Measurements from ENCODE around the gene GP1BB. TPM values are rescaled to one million over a fixed set of nuclear protein-coding genes. Genes with fewer than 3 reads are reported as not detected.

GP1BB gene
- total and polyA plus RNA-seq, 2 experiments from 2014 or later: 80.9 to 89.4 TPM

DNA sequence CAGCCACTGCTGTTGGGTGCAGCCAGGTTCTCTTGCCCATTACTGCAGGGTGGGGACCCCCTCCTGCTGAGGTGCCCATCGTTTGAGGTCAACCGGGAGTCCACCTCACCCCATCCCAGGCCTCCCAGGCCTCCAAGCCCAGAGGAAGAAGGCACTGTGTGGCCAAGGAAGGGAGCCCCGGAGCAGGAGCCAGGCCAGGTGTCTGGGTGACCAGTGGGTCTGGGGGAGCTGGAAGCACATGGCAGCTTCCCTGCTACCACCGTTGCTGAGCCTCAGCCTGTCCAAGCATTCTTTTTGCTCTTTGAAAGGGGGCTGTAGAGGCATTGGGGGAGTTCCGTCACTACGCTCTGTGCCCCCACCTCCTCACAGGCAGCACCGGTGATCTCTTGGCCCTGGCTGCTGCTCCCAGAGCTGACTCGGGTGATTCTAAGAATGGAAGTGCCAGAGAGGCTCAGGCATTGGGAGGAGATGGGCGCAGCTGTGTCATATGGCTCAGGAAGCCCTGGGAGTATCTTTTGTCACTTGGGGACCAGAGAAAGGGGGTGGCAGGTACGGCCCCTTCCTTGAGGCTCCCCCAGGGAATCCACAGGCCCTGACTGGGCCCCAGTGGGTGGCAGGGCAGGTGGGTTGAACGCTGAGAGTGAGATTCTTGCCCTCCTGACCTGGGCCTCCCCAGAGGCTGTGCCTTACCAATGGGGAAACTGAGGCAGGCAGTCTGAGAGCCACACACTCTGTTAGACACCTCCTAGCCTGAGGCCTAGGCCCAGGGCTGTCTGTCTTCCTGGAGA is 7.1 kb upstream of the GP1BB start:
- H3K27ac ChIP-seq: no peak overlapping the region
- H3K9me3 ChIP-seq (ENCODE audit: low read depth): no peaks in the 10 kb centered on the region
- DNase-seq (ENCODE audit: low read depth in 1 of 2, low spot score in 1 of 2): no peak
- TF ChIP-seq, protein P1, sequence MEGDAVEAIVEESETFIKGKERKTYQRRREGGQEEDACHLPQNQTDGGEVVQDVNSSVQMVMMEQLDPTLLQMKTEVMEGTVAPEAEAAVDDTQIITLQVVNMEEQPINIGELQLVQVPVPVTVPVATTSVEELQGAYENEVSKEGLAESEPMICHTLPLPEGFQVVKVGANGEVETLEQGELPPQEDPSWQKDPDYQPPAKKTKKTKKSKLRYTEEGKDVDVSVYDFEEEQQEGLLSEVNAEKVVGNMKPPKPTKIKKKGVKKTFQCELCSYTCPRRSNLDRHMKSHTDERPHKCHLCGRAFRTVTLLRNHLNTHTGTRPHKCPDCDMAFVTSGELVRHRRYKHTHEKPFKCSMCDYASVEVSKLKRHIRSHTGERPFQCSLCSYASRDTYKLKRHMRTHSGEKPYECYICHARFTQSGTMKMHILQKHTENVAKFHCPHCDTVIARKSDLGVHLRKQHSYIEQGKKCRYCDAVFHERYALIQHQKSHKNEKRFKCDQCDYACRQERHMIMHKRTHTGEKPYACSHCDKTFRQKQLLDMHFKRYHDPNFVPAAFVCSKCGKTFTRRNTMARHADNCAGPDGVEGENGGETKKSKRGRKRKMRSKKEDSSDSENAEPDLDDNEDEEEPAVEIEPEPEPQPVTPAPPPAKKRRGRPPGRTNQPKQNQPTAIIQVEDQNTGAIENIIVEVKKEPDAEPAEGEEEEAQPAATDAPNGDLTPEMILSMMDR (IDR thresholded peaks at IDR 0.05; ENCODE audit: low read depth, low read length): no peak
- no peaks in the 10 kb centered on the region for H3K36me3 ChIP-seq
- H3K4me1 ChIP-seq (ENCODE audit: low read depth): peaks cover 10% of the 10 kb centered on the region
- no peak overlapping the region for H3K4me3 ChIP-seq
- H3K27me3 ChIP-seq: peaks cover 55% of the 10 kb centered on the region

DNA sequence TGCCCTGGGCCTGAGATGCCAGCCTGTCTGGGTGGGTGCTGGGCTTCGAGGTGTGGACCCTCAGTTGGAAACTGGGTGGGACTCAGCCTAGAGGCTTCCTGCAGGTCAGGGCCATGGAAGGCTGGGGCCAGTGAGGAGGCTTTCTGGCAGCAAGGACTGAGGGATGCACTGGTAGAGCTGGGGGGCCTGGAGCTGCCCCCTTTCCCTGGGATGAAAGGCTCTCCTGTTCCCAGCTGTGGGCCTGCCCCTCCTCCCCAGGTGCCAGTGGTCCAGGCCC is 6.6 kb upstream of the GP1BB start:
- TF ChIP-seq, protein P1 (IDR thresholded peaks at IDR 0.05; ENCODE audit: low read depth, low read length): no peak
- Histone ChIP-seq H3K36me3 (no peaks in the 10 kb centered on the region), H3K4me3 (no peak overlapping the region), H3K4me1 (ENCODE audit: low read depth) (peaks cover 15% of the 10 kb centered on the region), H3K27ac (no peak overlapping the region), H3K9me3 (ENCODE audit: low read depth) (no peaks in the 10 kb centered on the region), H3K27me3 (peaks cover 54% of the 10 kb centered on the region)
- no peak for DNase-seq (ENCODE audit: low read depth in 1 of 2, low spot score in 1 of 2)

DNA sequence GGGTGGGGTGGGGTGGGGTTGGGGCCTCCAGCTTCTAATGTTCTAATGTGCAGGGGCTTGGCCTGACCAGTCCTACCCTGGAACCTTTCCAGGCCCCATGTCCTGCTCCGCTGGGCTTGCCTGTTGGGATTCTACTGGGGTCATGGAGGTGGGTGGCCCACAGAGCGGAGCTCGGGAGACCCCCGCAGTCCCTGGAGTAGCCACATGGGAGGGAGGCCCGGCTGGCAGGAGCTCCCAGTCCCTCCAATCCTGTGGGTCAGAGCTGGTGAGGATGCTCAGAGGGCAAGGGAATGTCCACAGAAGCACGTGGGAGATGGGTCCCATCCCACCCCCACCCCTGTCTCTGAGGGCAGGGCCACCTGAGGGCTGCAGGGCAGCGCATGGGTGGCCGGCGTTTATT is 6.2 kb upstream of the GP1BB start:
- no peak overlapping the region for H3K4me3 ChIP-seq
- peaks cover 19% of the 10 kb centered on the region for H3K4me1 ChIP-seq (ENCODE audit: low read depth)
- no peaks in the 10 kb centered on the region for H3K9me3 ChIP-seq (ENCODE audit: low read depth)
- no peak for DNase-seq (ENCODE audit: low read depth in 1 of 2, low spot score in 1 of 2)
- H3K36me3 ChIP-seq: no peaks in the 10 kb centered on the region
- TF ChIP-seq, protein P1 (IDR thresholded peaks at IDR 0.05; ENCODE audit: low read depth, low read length): no peak
- H3K27ac ChIP-seq: no peak overlapping the region
- H3K27me3 ChIP-seq: peaks cover 51% of the 10 kb centered on the region

DNA sequence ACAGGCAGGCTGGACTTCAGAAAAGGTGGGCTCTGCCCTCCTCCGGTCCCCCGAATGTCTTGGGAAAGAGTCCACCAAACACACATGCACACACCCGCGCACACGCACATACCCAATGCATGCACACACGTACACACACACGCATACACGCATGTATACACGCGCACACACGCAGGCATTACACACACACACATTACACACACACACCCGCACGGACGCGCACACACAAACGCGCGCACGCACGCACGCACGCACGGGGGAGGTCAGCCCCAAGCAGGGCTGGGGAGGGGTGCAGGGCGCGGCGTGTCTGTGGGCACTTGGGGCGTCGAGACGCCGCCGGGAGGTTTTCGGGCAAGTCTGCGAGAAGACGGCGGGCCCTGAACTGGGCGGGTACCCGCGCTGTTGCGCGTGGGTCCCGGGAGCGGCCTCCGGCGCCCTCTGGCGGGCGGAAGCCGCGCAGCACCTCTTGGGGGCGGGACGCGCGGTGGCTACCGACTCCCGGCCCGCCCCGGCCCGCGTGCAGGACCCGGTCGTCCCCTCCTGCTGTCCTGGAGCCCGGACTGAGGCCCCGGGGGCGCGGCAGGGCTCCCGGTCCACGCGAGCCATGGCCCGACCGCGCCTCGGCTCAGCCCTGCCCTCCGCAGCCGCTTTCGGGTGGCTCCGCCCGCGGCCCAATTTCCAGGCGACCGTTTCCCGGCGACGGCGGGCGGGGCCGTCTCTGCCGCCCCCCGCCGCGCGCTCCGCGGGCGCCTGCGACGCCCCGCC is 5.5 kb upstream of the GP1BB start:
- TF ChIP-seq, protein P1 (IDR thresholded peaks at IDR 0.05; ENCODE audit: low read depth, low read length): peak; percentile 61
- H3K4me1 ChIP-seq (ENCODE audit: low read depth): peaks cover 25% of the 10 kb centered on the region
- DNase-seq (ENCODE audit: low read depth in 1 of 2, low spot score in 1 of 2): peak; percentile 77 to 82
- H3K36me3 ChIP-seq: no peaks in the 10 kb centered on the region
- no peaks in the 10 kb centered on the region for H3K9me3 ChIP-seq (ENCODE audit: low read depth)
- peaks cover 51% of the 10 kb centered on the region for H3K27me3 ChIP-seq
- peak overlapping the region; percentile 70 for H3K27ac ChIP-seq
- peak overlapping the region; percentile 58 for H3K4me3 ChIP-seq

DNA sequence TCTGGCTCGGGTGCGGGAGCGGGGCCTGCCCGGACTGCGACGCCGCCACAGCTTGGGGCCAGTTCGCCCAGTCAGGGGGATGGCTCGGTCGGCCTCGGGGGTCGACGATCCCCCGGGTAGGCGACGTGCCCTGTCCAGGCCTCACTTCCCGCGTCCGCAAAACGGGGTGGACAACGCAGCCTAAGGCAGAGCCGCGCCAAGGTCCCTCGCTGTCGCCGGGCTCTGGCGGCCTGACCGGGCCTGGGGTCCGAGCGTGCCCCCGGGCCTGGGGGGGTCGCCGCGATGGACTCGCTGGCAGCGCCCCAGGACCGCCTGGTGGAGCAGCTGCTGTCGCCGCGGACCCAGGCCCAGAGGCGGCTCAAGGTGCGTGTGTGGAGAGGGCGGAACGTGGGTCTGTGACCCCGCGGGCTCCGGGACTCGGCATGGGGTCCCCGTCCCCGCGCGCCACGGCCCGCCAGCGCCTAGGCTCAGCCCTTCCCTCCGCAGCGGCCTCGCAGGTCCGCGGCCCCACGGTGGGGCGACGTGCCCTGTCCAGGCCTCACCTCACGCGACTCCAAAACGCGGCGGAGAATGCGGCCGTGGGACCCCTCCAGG is 4.8 kb upstream of the GP1BB start:
- no peaks in the 10 kb centered on the region for H3K36me3 ChIP-seq
- no peak for DNase-seq (ENCODE audit: low read depth in 1 of 2, low spot score in 1 of 2)
- H3K27me3 ChIP-seq: peaks cover 48% of the 10 kb centered on the region
- H3K4me1 ChIP-seq (ENCODE audit: low read depth): peaks cover 30% of the 10 kb centered on the region
- peak overlapping the region; percentile 58 for H3K4me3 ChIP-seq
- no peaks in the 10 kb centered on the region for H3K9me3 ChIP-seq (ENCODE audit: low read depth)
- H3K27ac ChIP-seq: peak overlapping the region; percentile 70
- TF ChIP-seq, protein P1 (IDR thresholded peaks at IDR 0.05; ENCODE audit: low read depth, low read length): no peak
